Adrenal gland (tissue), 19 donors: ENCODE results near the gene SPATA16. TPM values are rescaled to one million over a fixed set of nuclear protein-coding genes. Genes with fewer than 3 reads are reported as not detected.
"Not testable (repeated sequence)": the region's sequence is repeated elsewhere in the genome, so short reads cannot be mapped to it uniquely, and the experiment has no call there.

Source experiments
- DNase-seq, 7 donors: peaks; one replicate each; pipeline ENCODE4 v3.0.0-alpha.2; 2019 to 2020
- H3K27ac ChIP-seq, 5 donors: fragments of 200-600 bp; sonication (generic) in 4 of 5; 1 replicate in 3 of 5; 2 replicates in 2 of 5; pipeline versions ENCODE4 v1.5.1 to v1.8.0; 2016 to 2020; ENCODE audit warnings: mild to moderate bottlenecking in 1 of 5
- H3K27me3 ChIP-seq: fragments of 200-600 bp; 2 replicates; pipeline ENCODE4 v1.8.0; 2021
- H3K36me3 ChIP-seq, 2 donors: fragments of 200-600 bp; replicated peaks in 1 of 2; 1 replicate in 1 of 2; 2 replicates in 1 of 2; pipeline versions ENCODE4 v1.5.1 to v1.8.0; 2018 to 2022
- H3K4me1 ChIP-seq, 2 donors: fragments of 200-600 bp; replicated peaks in 1 of 2; 1 replicate in 1 of 2; 2 replicates in 1 of 2; pipeline versions ENCODE4 v1.5.1 to v1.8.0; 2018 to 2021
- H3K4me3 ChIP-seq, 4 donors: fragments of 200-600 bp; sonication (generic) in 3 of 4; one replicate each; pipeline ENCODE4 v1.5.1; 2016 to 2018
- H3K9me3 ChIP-seq, 3 donors: fragments of 200-600 bp; sonication (generic) in 1 of 3; replicated peaks in 1 of 3; 1 replicate in 2 of 3; 2 replicates in 1 of 3; pipeline versions ENCODE4 v1.5.1 to v1.8.0; 2016 to 2021
- POLR2A ChIP-seq, 2 donors: fragments of 450-650 bp; IDR thresholded peaks; one replicate each; pipeline ENCODE4 v1.6.1; 2017; ENCODE audit warnings: antibody characterized with exemption in 2 of 2, mild to moderate bottlenecking in 2 of 2, moderate library complexity in 1 of 2
- WGBS, 4 donors: extraction: QIAGEN DNeasy Blood & Tissue Kit in 2 of 4; methylation state at CpG; one replicate each; pipeline versions ENCODE4 v1.1.5 to v1.1.7; 2013 to 2017; 5-methylcytosine and 5-hydroxymethylcytosine counted together
- intact Hi-C, 2 donors: fragments of 100-400 bp; cut with DNase I; formaldehyde crosslinking; loops; one replicate each; pipeline versions ENCODE4 v1.14.1 to v1.15.0; 2022 to 2023
- long read RNA-seq, 10 donors: library from polyadenylated mRNA in 3 of 10; unstranded in 2 of 10; stranded (forward) in 1 of 10; transcript quantifications; one replicate each; pipeline ENCODE4 v2.0.0 and lab custom pipeline, GENCODE V29; 2021 to 2026
- polyA plus RNA-seq, 3 donors: library from polyadenylated mRNA; stranded (reverse); fragments of 200-250 nt in 2 of 3; fragments of 350-450 nt in 1 of 3; fragmentation: Illumina TruSeq in 1 of 3; extraction: RNeasy Lipid Tissue Mini Kit (QIAGEN cat#74804) in 1 of 3; gene quantifications; one replicate each; pipeline ENCODE4 v1.2.3, GENCODE V29; 2013 to 2014
- total RNA-seq, 9 donors: library from RNA; depleted of rRNA in 4 of 9; stranded (reverse); fragments of >200 nt in 4 of 9; fragments of 120-200 nt in 1 of 9; fragmentation: NEBNext Ultra II Directional in 1 of 9; extraction: Animal tissue kit (Norgen Biotek cat#: 25700) in 1 of 9; gene quantifications; one replicate each; pipeline versions ENCODE4 v1.1.0 to v1.2.4, GENCODE V29; 2013 to 2023
- TF ChIP-seq, protein P1 (sequence below), 6 experiments: fragments of 450-650 bp in 4 of 6; fragments of 200-600 bp in 2 of 6; sonication (generic) in 1 of 6; IDR thresholded peaks; 1 replicate in 5 of 6; 2 replicates in 1 of 6; pipeline versions ENCODE4 v1.5.1 to v1.8.0; 2016 to 2021; ENCODE audit warnings: antibody characterized with exemption in 6 of 6, mild to moderate bottlenecking in 2 of 6, moderate library complexity in 1 of 6
- donor health status: healthy with polysubstance abuse.
- donor health status: Bipolar disorder and iron deficiency.
- donor health status: DM: yes; HTN: yes; CAD: no.
- donor health status: DM: no; HTN: no; CAD: no.
- donor health status: DM: no; HTN: no; CAD: no.
- donor health status: DM: yes; HTN: yes; CAD: no.

SPATA16 gene, protein sequence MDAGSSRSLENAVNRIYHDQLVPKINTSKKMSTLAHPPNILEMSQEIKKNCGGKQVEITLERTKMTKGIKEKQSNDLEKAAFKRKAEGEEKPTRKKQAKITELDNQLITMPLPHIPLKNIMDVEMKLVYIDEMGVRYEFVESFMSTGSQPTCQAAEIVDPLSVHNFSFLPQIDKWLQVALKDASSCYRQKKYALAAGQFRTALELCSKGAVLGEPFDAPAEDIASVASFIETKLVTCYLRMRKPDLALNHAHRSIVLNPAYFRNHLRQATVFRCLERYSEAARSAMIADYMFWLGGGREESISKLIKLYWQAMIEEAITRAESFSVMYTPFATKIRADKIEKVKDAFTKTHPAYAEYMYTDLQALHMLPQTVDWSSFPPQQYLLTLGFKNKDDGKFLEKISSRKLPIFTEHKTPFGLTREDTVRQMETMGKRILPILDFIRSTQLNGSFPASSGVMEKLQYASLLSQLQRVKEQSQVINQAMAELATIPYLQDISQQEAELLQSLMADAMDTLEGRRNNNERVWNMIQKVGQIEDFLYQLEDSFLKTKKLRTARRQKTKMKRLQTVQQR
- not detected for total RNA-seq
- polyA plus RNA-seq = not detected
- long read RNA-seq, donor 1 = 0 reads
- long read RNA-seq, donor 2 = 0 reads
- long read RNA-seq, donor 3 = 0 reads
- long read RNA-seq, donor 4 = 0 reads
- long read RNA-seq, donor 5 = 0 reads
- long read RNA-seq, donor 6 = 0 reads
- long read RNA-seq, donor 7 = 0 reads
- long read RNA-seq, donor 8 = 0 reads
- long read RNA-seq, donor 9 = 0 reads
- long read RNA-seq, donor 10 = 0 reads

DNA sequence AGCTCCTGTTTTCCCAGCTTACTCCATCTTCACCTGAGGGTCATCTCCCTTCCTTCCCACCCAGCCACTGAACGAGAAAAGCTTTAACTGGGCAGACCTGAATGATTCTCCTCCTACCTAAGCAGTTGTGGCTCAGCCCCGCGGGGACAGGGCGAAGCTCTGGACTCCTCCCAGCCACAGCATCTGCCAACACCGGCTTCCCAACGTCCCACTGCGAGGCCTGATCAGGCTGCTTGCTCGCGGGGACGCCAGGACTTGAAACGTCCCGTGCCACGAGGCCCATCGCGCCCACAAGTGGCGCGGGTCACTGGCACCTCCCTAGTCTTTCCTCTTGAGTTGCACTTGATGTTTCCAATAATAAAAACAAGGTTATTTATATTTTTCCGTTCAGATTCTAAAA, at the start of gene SPATA16:
SPATA16 (minus strand) TSS at position 250 of the 400 bp plus-strand sequence. CDS start 23,504 bp downstream, outside the sequence.
- Histone ChIP-seq H3K4me3 (no peak within 1 kb of the TSS), H3K4me1 (no peaks in the 10 kb centered on the region), H3K27ac (no peak within 1 kb of the TSS), H3K9me3 (no peaks in the 10 kb centered on the region), H3K27me3 (no peaks in the 10 kb centered on the region), H3K36me3 (no peaks in the 10 kb centered on the region)
- WGBS, 4 donors = 78 to 90% (median 87%) methylated on average over 15 to 18 of the region's 18 CpGs
- DNase-seq = no peak
- TF ChIP-seq, protein P1, sequence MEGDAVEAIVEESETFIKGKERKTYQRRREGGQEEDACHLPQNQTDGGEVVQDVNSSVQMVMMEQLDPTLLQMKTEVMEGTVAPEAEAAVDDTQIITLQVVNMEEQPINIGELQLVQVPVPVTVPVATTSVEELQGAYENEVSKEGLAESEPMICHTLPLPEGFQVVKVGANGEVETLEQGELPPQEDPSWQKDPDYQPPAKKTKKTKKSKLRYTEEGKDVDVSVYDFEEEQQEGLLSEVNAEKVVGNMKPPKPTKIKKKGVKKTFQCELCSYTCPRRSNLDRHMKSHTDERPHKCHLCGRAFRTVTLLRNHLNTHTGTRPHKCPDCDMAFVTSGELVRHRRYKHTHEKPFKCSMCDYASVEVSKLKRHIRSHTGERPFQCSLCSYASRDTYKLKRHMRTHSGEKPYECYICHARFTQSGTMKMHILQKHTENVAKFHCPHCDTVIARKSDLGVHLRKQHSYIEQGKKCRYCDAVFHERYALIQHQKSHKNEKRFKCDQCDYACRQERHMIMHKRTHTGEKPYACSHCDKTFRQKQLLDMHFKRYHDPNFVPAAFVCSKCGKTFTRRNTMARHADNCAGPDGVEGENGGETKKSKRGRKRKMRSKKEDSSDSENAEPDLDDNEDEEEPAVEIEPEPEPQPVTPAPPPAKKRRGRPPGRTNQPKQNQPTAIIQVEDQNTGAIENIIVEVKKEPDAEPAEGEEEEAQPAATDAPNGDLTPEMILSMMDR (IDR thresholded peaks at IDR 0.05) = no peak
- TF ChIP-seq POLR2A (IDR thresholded peaks at IDR 0.05) = no peak
- intact Hi-C loops = no loop called here

- H3K9me3 ChIP-seq, H3K27me3 ChIP-seq, DNase-seq, H3K27ac ChIP-seq, H3K4me3 ChIP-seq, intact Hi-C loops, H3K36me3 ChIP-seq, H3K4me1 ChIP-seq: not testable (repeated sequence)
- whole genome bisulfite sequencing, 4 donors = 81 to 96% (median 85%) methylated on average over 3 to 4 of the region's 4 CpGs
Observed at GRCh38 chr3:173183022-173183421, 42.0 kb upstream of the SPATA16 start.

DNA sequence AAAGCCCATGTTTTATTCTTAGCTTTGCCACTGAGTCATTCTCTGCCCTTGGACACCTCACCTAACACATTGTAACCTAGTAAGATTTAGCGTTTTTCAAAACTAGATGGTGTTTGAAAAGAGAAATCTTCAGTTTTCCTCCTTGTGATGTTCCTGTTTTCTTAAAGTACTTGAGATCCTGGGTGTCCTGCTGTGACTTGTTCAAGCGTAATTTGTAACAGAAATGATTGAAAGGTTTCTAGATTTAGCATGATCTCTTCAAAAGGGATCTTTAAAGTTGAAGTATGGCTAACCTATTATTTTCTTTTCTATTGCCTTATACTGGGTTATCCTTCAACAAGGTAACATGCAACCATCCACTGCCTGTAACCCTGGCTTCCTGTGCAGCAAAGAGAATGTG, 32.6 kb upstream of the SPATA16 start:
- H3K36me3 ChIP-seq = no peaks in the 10 kb centered on the region
- H3K27me3 ChIP-seq = no peaks in the 10 kb centered on the region
- 40 to 46% (median 44%) methylated on average over 2 of the region's 2 CpGs for WGBS, 4 donors
- DNase-seq = no peak
- no peak overlapping the region for H3K27ac ChIP-seq
- no peaks in the 10 kb centered on the region for H3K9me3 ChIP-seq
- no peak overlapping the region for H3K4me3 ChIP-seq
- H3K4me1 ChIP-seq = no peaks in the 10 kb centered on the region
- intact Hi-C loops = no loop called here
- TF ChIP-seq POLR2A (IDR thresholded peaks at IDR 0.05) = no peak
- TF ChIP-seq, protein P1 (IDR thresholded peaks at IDR 0.05) = no peak

- H3K36me3 ChIP-seq, intact Hi-C loops, H3K4me3 ChIP-seq, DNase-seq, H3K27me3 ChIP-seq, H3K4me1 ChIP-seq, H3K9me3 ChIP-seq, H3K27ac ChIP-seq: not testable (repeated sequence)
- WGBS, 4 donors = 74 to 82% (median 79%) methylated on average over 7 to 8 of the region's 8 CpGs
Observed at GRCh38 chr3:173159139-173159538, 18.1 kb upstream of the SPATA16 start.

GRCh38 chr3:173156533-173156932, 15.5 kb upstream of the SPATA16 start:
- H3K27me3 ChIP-seq, H3K4me1 ChIP-seq, H3K9me3 ChIP-seq, H3K36me3 ChIP-seq, intact Hi-C loops, DNase-seq, H3K4me3 ChIP-seq, H3K27ac ChIP-seq: not testable (repeated sequence)
- 81 to 93% (median 88%) methylated on average over 9 of the region's 9 CpGs for WGBS, 4 donors
